SH-SY5Y (cell line): Measurements from ENCODE around the gene TUSC2.

Experiments used
- GATA2 ChIP-seq: IDR thresholded peaks from 2 replicates; pipeline ENCODE4 v1.6.1; 2011; ENCODE audit warnings: mild to moderate bottlenecking, low read depth, low read length
- GATA3 ChIP-seq: IDR thresholded peaks from 2 replicates; pipeline ENCODE4 v1.6.1; 2011; ENCODE audit warnings: low read depth, mild to moderate bottlenecking, low read length, moderate library complexity

DNA sequence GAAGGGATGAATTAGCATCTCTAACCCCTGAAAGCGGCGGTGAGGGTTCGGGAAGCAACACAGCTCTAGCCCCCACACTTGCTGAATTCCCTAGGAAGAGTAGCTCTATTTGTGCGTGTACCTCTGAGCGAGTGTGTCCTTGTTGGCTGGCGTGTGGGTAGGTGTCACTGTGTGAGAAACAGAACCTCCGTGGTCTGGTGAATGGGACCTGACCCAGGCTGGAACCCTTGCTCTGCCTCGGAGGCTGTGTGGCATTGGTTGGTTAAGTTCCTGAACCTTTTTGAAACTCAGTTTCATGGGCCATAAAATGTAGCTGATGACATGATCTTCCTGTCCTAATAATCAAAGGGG lies 31.7 kb upstream of the TUSC2 start:
- TF ChIP-seq GATA3 = no peak
- no peak for TF ChIP-seq GATA2
